ENCODE results near the gene KITLG.
"Not testable (repeated sequence)": the region's sequence is repeated elsewhere in the genome, so short reads cannot be mapped to it uniquely, and the experiment has no call there.

The KITLG gene

GRCh38 chr12:88538697-88539096 is 41.6 kb downstream of the KITLG start:
- DNase-seq: no peak

- no peak for DNase-seq
These were observed 42.0 kb downstream of the KITLG start for GRCh38 chr12:88538250-88538649.

- no peak for DNase-seq
These were observed 49.4 kb downstream of the KITLG start for GRCh38 chr12:88530868-88531267.

- DNase-seq: peak; percentile 89
These were observed 50.5 kb downstream of the KITLG start for GRCh38 chr12:88529531-88530488.

- DNase-seq: no peak
These were observed 57.3 kb downstream of the KITLG start for GRCh38 chr12:88522961-88523360.

GRCh38 chr12:88520436-88520820 is 59.8 kb downstream of the KITLG start:
- no peak for DNase-seq

- DNase-seq: no peak
These were observed 60.4 kb downstream of the KITLG start for GRCh38 chr12:88519802-88520435.

- DNase-seq: no peak
These were observed 61.3 kb downstream of the KITLG start for GRCh38 chr12:88518863-88519403.

GRCh38 chr12:88516811-88517210 is 63.5 kb downstream of the KITLG start:
- no peak for DNase-seq

GRCh38 chr12:88510843-88511242 is 69.4 kb downstream of the KITLG start:
- no peak for DNase-seq

- no peak for DNase-seq
These were observed 70.4 kb downstream of the KITLG start for GRCh38 chr12:88509851-88510250.

- DNase-seq: no peak
These were observed 70.9 kb downstream of the KITLG start for GRCh38 chr12:88509347-88509746.

GRCh38 chr12:88507851-88508250 is 72.4 kb downstream of the KITLG start:
- DNase-seq: not testable (repeated sequence)

- DNase-seq: no peak
These were observed 73.0 kb downstream of the KITLG start for GRCh38 chr12:88507270-88507669.

GRCh38 chr12:88505696-88506095 is 74.6 kb downstream of the KITLG start:
- DNase-seq: no peak

GRCh38 chr12:88503281-88503703 is 77.0 kb downstream of the KITLG start:
- DNase-seq: no peak

- DNase-seq: no peak
These were observed 78.0 kb downstream of the KITLG start for GRCh38 chr12:88501972-88502938.

GRCh38 chr12:88496891-88497371 is 83.3 kb downstream of the KITLG start:
- DNase-seq: no peak

- DNase-seq: no peak
These were observed 83.8 kb downstream of the KITLG start for GRCh38 chr12:88496429-88496828.

GRCh38 chr12:88495031-88495430 is 85.2 kb downstream of the KITLG start:
- DNase-seq: no peak

GRCh38 chr12:88494520-88494919 is 85.8 kb downstream of the KITLG start:
- no peak for DNase-seq

- no peak for DNase-seq
These were observed 86.6 kb downstream of the KITLG start for GRCh38 chr12:88493636-88494035.

- DNase-seq: no peak
These were observed 89.8 kb downstream of the KITLG start for GRCh38 chr12:88490425-88490824.

Data from NCI-H146 (cell line).